ENCODE measurements around the gene ARHGAP27. TPM values are rescaled to one million over a fixed set of nuclear protein-coding genes. Genes with fewer than 3 reads are reported as not detected.
"Not testable (repeated sequence)": the region's sequence is repeated elsewhere in the genome, so short reads cannot be mapped to it uniquely, and the experiment has no call there.

The ARHGAP27 gene
- total RNA-seq, 4 donors from 2014 or later = 11.2 to 15.0 (median 12.9) TPM

DNA sequence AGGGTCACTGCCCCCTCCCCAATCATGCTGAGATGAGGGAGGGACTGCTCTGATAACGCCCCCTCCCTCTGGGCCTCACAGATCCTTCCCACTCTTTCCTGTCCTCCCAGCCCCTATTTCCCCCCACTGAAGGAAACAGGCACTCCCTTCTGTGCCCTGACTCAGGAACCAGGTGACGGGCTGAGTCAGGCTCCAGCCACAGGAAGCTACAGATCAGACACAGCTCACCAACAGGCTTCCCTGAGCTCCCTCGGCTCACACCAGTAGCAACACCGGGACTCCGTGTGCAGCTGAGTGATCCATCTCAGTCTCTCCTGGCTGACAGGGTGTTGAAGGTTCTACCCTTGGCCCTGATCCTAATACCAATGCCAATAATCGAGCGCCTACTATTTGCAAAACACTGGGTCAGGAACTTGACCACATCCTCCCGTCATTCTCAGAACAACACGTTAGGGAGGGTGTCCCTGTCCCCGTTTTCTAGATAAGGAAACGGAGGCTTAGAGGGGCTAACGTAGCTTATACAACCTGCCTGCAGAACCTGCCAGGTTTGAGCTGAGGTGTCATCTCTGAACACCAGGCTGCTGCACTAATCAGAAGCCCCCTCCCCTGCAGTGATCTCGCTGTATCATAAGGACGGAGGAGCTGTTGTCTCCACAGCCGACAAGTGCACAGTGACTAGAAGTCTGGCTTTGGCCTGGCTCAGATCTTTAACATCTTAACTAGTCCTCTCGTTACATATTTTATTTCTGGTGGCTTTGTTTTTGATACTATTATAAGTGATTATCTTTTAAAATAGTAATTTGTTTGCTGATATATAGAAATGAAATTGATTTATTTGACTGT lies 13.5 kb upstream of the ARHGAP27 start:
- intact Hi-C loops (cut with DNase I); H3K27me3 ChIP-seq; H3K4me3 ChIP-seq; DNase-seq (ENCODE audit: extremely low spot score); H3K9me3 ChIP-seq: not testable (repeated sequence)
- TF ChIP-seq POLR2AphosphoS5 (IDR thresholded peaks at IDR 0.05) = peak in 1 of 2 donors; percentile 19
- peaks cover 0 to 16% (median 9%) of the 10 kb centered on the region in 4 donors for H3K4me1 ChIP-seq
- H3K36me3 ChIP-seq = peaks cover 20 to 74% (median 43%) of the 10 kb centered on the region in 4 donors
- peak overlapping the region in 1 of 4 donors; percentile 22 for H3K27ac ChIP-seq (replicated peaks in 1 of 4)
- 79% methylated on average over 13 of the region's 16 CpGs for WGBS

- Histone ChIP-seq H3K36me3 (peaks cover 20 to 70% (median 39%) of the 10 kb centered on the region in 4 donors), H3K4me1 (peaks cover 0 to 21% (median 13%) of the 10 kb centered on the region in 4 donors)
- H3K27ac ChIP-seq (replicated peaks in 1 of 4); H3K4me3 ChIP-seq; intact Hi-C loops (cut with DNase I); H3K9me3 ChIP-seq; H3K27me3 ChIP-seq; DNase-seq (ENCODE audit: extremely low spot score): not testable (repeated sequence)
- 82% methylated on average over 9 of the region's 21 CpGs for WGBS
These were observed 12.5 kb upstream of the ARHGAP27 start for GRCh38 chr17:45444856-45445820.

DNA sequence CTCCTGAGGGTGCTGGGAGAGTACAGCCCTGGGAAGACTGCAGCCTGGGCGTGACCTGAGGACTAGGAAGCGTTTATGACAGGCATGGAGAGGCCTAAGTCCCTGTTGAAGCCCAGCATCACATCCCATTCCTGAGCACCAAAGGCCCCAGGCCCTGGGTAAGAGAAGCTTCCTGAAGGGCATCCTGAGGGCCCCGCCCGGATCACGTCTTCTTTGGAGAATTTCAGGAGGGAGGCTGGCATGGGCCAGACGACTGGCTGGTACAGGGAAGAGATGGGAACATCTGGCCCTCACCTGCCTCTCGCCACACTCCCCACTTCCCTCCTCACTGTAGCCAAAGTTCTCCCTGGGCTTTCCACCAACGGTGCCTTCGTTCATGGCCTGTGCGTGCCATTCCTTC lies 11.6 kb upstream of the ARHGAP27 start:
- WGBS = 80% methylated on average over 10 of the region's 10 CpGs
- H3K9me3 ChIP-seq; H3K27me3 ChIP-seq; H3K27ac ChIP-seq (replicated peaks in 1 of 4); H3K4me3 ChIP-seq; DNase-seq (ENCODE audit: extremely low spot score); intact Hi-C loops (cut with DNase I): not testable (repeated sequence)
- Histone ChIP-seq H3K4me1 (peaks cover 0 to 22% (median 13%) of the 10 kb centered on the region in 4 donors), H3K36me3 (peaks cover 27 to 71% (median 40%) of the 10 kb centered on the region in 4 donors)

DNA sequence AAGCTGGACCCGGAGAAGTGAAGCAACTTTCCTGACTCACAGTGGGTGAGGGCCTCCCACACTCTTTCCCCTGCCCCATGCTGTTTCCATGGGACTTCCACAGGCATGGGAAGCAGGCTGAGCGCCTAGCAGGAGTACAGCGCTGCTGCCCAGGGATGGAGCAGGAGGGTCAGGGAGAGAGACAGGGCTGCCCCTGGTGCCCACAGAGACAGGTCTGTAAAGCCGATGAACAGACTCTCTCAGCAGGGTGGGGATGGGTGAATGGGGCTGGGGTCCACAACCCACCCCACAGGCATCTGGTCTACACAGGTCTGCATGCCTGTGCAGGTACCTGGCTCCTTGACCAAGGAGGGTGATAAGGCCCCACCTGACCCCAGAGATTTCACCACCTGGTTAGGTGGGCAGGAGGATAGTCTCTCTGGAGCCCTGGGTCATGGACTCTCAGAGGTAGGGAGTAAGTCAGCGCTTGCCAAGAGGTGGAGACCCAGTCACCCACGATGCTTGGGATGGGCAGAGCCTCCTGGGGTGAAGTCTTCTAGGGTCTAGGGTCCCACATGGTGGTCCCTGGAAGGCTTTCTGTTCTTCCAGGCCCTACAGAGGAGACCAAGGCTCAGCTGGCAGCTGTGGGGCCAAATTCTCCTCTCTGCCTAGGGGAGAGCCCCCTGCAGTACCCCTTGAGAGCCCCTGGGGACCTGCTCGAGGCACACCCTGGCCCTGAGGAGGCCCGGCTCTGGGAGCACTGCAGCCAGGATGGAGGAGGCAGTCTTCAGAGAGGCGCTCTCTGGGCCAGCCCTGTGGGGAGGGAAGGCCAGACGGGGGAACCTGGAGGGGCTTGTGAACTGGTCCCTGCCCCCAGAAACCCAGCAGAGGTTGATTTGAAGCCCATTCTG lies 10.9 kb upstream of the ARHGAP27 start:
- Histone ChIP-seq H3K36me3 (peaks cover 28 to 72% (median 43%) of the 10 kb centered on the region in 4 donors), H3K4me1 (peaks cover 0 to 22% (median 13%) of the 10 kb centered on the region in 4 donors)
- 100% methylated on average over 3 of the region's 10 CpGs for WGBS
- DNase-seq (ENCODE audit: extremely low spot score); H3K9me3 ChIP-seq; H3K27me3 ChIP-seq; H3K4me3 ChIP-seq; intact Hi-C loops (cut with DNase I); H3K27ac ChIP-seq (replicated peaks in 1 of 4): not testable (repeated sequence)

- TF ChIP-seq POLR2AphosphoS5 (IDR thresholded peaks at IDR 0.05) (no peak), POLR2A (IDR thresholded peaks at IDR 0.05; ENCODE audit: low read depth) (no peak), CTCF (IDR thresholded peaks at IDR 0.05) (no peak), EP300 (IDR thresholded peaks at IDR 0.05) (no peak)
- no peak for DNase-seq (ENCODE audit: extremely low spot score)
- no peaks in the 10 kb centered on the region for H3K27me3 ChIP-seq
- peaks cover 0 to 15% (median 3%) of the 10 kb centered on the region in 4 donors for H3K4me1 ChIP-seq
- WGBS = 83% methylated on average over 13 of the region's 14 CpGs
- intact Hi-C loops (cut with DNase I) = no loop called here
- H3K36me3 ChIP-seq = peaks cover 32 to 73% (median 54%) of the 10 kb centered on the region in 4 donors
- no peaks in the 10 kb centered on the region for H3K9me3 ChIP-seq
- no peak overlapping the region for H3K27ac ChIP-seq (replicated peaks in 1 of 4)
- H3K4me3 ChIP-seq = no peak overlapping the region
These were observed 9.0 kb upstream of the ARHGAP27 start for GRCh38 chr17:45441526-45442310.

- Histone ChIP-seq H3K36me3 (peaks cover 34 to 76% (median 62%) of the 10 kb centered on the region in 4 donors), H3K4me1 (peaks cover 0 to 15% (median 2%) of the 10 kb centered on the region in 4 donors)
- H3K9me3 ChIP-seq; H3K4me3 ChIP-seq; intact Hi-C loops (cut with DNase I); DNase-seq (ENCODE audit: extremely low spot score); H3K27ac ChIP-seq (replicated peaks in 1 of 4); H3K27me3 ChIP-seq: not testable (repeated sequence)
- 86% methylated on average over 3 of the region's 7 CpGs for WGBS
These were observed 8.3 kb upstream of the ARHGAP27 start for GRCh38 chr17:45440839-45441515.

Measured in esophagus muscularis mucosa (tissue), 4 donors.